PFSK-1 (cell line): ENCODE data around the gene SMARCA5.

ENCODE experiments used
- POLR2AphosphoS5 ChIP-seq: IDR thresholded peaks from 2 replicates; pipeline ENCODE4 v1.6.1; 2012; ENCODE audit warnings: low read depth, mild to moderate bottlenecking, control low read depth, low read length, moderate library complexity
- SIN3A ChIP-seq: IDR thresholded peaks from 2 replicates; pipeline ENCODE4 v1.6.1; 2012; ENCODE audit warnings: mild to moderate bottlenecking, low read length, moderate library complexity, borderline replicate concordance; ENCODE audit not compliant: insufficient read depth
- TAF1 ChIP-seq: IDR thresholded peaks from 2 replicates; pipeline ENCODE4 v1.6.1; 2012; ENCODE audit warnings: low read length, control low read depth, borderline replicate concordance; ENCODE audit not compliant: insufficient read depth

GRCh38 chr4:143514497-143514896 lies 995 bp downstream of the SMARCA5 start:
- TF ChIP-seq SIN3A = no peak
- no peak for TF ChIP-seq POLR2AphosphoS5
- TF ChIP-seq TAF1 = no peak
